Bone marrow (tissue), 2 donors: Measurements from ENCODE around the gene AZGP1.
"Not testable (repeated sequence)": the region's sequence is repeated elsewhere in the genome, so short reads cannot be mapped to it uniquely, and the experiment has no call there.

Source experiments
- DNase-seq, 2 donors: peaks; one replicate each; lab custom pipeline; 2025; lab: John Stamatoyannopoulos, UW

AZGP1 gene

DNA sequence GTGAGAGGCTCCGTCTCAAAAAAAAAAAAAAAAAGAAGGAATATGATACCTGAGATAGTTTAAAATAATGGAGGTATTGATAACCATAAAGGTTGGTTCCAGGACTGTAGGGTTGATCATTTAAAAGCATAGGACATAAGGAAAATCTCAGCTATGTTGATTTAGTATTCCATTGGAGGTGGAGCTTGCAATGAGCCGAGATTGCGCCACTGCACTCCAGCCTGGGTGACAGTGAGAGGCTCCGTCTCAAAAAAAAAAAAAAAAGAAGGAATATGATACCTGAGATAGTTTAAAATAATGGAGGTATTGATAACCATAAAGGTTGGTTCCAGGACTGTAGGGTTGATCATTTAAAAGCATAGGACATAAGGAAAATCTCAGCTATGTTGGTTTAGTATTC lies 23.2 kb downstream of the AZGP1 start:
- not testable (repeated sequence) for DNase-seq

DNA sequence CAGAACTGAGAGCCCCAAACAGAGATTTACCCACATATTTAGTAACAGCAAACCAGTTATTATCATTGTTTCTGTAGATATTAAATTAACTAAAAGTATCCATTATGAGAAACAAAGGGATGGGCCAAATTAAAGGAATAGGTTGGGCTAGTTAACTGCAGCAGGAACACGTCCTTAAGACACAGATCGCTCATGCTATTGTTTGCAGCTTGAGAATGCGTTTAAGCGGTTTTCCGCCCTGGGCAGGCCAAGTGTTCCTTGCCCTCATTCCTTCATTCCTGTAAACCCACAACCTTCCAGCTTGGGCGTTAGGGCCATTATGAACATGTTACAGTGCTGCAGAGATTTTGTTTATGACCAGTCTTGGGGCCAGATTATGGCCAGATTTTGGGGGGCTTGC lies 25.0 kb downstream of the AZGP1 start:
- not testable (repeated sequence) for DNase-seq

- DNase-seq: no peak
Measured at GRCh38 chr7:99949645-99950228, 26.1 kb downstream of the AZGP1 start.

DNA sequence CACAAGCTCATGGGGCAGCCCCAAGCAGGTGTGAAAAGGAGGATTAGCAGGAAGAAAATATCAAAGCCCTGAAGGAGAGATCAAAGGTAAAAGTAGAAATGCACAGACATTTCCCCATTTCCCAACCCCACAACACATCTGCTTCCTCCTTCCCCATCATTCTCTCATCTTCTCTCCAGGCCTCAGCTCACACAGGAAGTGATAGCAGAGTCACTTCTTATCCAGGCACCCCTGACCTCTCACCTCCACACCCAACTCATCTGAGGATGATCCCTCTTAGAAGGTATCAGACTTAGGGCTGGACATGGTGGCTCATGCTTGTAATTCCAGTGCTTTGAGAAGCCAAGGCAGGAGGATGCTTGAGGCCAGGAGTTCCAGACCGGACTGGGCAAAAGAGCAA lies 28.2 kb downstream of the AZGP1 start:
- no peak for DNase-seq

DNA sequence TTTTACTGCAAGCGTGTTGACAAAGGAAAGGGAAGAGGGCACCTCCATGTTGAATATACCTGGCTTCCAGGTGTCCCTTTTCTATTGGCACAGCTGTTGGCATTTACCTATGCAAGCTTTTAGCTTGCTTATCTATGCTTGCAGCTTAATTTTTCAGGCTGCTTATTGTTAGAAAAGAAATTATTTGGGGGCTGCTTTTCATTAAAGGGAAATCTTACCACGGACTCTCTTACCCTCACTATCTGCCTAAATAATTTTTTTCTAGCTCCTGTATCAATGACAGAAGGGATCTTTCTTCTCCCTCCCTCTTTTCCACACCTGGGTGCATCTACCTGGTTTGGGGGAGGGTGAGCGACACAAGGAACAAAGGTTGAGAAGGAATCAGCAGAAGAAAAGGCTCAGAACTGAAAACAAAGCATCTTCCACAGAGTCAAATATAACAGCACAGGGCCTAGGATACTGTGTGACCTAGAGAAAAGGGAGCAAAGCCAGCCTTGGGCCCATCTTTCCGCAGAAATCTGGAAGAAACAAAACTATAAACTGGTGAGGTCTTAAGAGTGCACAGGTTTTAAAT lies 31.2 kb downstream of the AZGP1 start:
- no peak for DNase-seq

DNA sequence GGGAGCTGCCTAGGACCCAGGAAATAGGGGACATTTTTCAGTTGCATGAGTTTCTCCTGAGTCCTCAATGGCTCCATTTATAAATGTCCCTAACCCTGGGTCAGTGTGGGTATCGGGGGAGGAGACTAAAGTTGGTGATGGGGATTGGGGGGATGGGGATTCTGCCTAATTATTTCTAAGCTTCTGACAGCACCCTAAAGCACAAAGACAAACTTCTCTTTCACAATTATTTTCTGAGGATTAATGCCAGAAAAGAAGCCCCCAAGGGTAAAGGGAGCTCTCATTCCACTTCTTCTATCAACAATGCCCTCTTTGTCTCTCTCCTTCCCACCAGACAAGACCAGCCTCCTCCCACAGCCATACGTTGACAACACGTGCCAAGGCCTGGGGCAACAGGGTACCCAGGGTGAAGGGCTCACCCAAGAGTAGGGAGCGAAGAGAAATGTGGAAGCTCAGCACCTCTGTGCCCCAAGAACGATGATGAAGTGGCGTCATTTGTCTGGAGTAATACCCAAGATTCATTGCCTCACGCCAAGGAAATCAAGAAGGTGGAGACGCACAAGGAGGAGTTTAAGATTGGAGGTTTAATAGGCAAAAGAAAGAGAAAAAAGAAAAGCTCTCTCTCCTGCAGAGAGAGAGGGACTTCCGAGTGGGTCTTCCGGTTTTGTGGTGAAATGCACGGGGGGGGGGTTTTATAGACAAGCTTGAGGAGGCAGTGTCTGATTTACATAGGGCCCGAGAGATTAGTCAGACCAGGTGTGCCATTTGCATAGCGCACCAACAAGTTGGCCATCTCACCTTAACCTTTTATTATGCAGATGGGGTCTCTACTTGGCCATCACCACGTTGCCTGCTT lies 32.0 kb downstream of the AZGP1 start:
- DNase-seq: no peak

DNA sequence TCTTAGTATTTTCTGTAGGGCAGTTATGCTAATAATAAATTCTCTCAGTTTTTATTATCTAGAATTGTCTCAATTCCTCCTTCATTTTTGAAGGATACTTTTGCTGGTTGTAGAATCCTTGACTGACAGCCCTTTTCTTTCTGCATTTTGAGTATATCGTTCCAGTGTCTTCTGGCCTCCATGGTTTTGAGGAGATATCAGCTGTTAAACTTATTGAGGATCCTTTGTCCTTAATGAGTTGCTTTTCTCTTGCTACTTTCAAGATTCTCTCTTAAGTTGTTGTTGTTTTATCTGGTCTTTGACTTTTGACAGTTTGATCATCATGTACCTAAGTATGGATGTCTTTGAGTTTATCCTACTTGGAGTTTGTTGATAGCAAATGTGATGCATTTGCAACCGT lies 37.5 kb downstream of the AZGP1 start:
- DNase-seq: no peak

GRCh38 chr7:99935009-99935408 lies 40.8 kb downstream of the AZGP1 start:
- not testable (repeated sequence) for DNase-seq

DNA sequence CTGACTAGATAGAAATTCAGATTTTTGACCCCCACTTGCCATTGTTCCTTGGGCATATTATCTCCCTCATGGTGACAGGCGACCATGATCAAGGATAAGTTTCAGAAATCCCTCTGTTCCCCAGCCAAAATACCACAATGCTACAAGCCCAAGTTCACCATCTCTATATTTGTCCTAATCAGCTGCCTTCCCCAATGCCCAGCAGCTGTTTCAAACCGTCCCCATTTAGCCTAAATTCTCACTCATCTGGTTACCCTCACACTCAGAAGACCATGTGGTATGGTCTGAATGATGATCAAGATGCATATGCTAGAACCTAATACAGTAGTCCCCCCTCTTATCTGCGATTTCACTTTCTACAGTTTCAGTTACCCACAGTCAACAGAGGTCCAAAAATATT lies 45.5 kb downstream of the AZGP1 start:
- DNase-seq: no peak

DNA sequence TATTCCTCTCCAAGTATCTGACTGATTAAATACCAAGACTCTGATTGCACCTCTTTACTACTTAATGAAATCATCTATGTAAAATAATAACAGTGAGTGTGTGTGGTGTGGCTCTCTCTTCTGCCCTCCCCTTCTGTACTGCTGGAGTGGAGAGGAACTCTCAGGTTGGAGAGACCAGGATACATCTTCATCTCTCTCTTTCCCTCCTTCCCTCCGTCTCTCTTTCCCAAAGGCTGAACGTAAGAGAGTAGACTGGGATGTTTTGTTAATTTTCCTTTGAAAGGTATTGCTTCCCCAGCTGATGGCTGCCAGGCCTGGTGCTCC lies 46.1 kb downstream of the AZGP1 start:
- DNase-seq: no peak

- peak in 1 of 2 donors; percentile 45 for DNase-seq
Measured at GRCh38 chr7:99928994-99929729, 46.7 kb downstream of the AZGP1 start, which contains the start of gene GJC3. Gene GJC3, minus strand, starts transcription at chr7:99929620. Its CDS starts 0 bp downstream, at chr7:99929620.

DNA sequence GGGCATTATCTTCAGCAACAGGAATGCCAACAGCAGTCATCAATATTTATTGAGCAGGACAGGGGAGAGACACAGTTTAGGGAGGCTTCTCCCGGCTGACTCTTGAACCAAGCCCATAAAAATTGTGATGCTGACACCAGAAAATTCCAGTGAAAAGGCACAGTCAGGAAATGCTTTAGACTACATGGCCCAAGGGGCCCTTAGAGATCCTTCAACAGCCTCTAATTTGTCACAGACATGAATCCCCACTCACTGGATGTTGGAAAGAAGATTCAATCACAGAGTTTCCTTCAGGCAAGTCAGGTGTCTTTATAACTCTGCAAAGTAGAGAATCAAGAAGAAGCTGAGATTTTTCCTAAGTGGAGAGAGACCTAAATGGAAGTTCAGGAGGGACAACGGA lies 47.6 kb downstream of the AZGP1 start:
- no peak for DNase-seq

DNA sequence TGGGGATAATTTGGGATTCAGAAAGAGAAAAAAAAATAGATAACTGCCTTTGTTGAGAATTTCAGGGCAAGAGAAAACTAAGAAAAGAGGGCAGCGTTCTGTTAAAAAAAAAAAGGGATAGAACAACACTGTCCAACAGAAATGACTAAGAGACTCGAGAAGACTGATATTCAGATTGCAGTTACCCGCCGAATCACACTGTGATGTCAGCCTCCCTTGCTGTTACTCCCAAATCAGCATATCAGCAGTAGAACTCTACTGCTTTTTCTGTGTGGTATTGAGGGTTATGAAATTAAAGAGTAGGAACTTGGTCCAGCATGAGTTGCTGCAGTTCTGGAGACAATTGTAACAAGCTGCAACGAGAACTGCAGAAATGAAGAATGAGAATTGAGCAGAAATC lies 48.3 kb downstream of the AZGP1 start:
- no peak for DNase-seq

- DNase-seq: no peak
Measured at GRCh38 chr7:99926321-99926720, 49.5 kb downstream of the AZGP1 start.

DNA sequence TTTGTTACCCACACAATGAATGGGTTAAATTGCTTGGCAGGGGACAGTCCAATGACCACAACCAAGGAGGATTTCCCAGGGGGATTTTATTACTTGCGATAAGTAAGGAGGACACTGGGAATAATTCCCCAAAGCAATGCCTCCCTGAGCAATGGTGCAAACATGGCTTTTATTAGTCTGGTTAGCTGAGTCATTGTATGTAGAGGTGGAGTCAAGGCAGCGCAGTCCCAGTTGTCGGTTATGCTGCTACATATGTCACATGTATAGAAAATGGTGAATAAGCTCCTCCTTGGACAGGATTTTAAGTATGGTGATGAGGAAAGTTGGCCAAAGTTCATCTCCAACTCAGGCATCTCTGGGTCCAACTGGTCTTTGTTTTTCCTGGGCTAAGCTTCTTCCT lies 52.6 kb downstream of the AZGP1 start:
- no peak for DNase-seq

GRCh38 chr7:99920149-99920548 lies 55.7 kb downstream of the AZGP1 start:
- DNase-seq: no peak

GRCh38 chr7:99919814-99920112 lies 56.1 kb downstream of the AZGP1 start:
- DNase-seq: no peak

GRCh38 chr7:99918959-99919813 lies 56.6 kb downstream of the AZGP1 start, which contains the start of gene TRIM4:
Gene TRIM4, minus strand, starts transcription at chr7:99919530. Its CDS starts 129 bp downstream, at chr7:99919401.
- peak; percentile 79 to 88 for DNase-seq
